H54 (cell line): Measurements from ENCODE around the gene GTF2IRD1.
A peak's percentile ranks its signal among the peaks of the same experiment; 100 is the strongest.

Source experiments
- DNase-seq: peaks from one replicate; pipeline ENCODE4 v3.0.0; 2011; ENCODE audit warnings: low spot score, mixed read lengths; ENCODE audit not compliant: insufficient read length
- FAIRE-seq: peaks from 3 replicates; lab custom pipeline; 2011; peaks lifted over from hg19 to GRCh38; lab: Jason Lieb, UNC
- POLR2A ChIP-seq: IDR thresholded peaks from 2 replicates; pipeline ENCODE4 v1.6.1; 2011; ENCODE audit warnings: low read depth, mild to moderate bottlenecking, low read length

The GTF2IRD1 gene

DNA sequence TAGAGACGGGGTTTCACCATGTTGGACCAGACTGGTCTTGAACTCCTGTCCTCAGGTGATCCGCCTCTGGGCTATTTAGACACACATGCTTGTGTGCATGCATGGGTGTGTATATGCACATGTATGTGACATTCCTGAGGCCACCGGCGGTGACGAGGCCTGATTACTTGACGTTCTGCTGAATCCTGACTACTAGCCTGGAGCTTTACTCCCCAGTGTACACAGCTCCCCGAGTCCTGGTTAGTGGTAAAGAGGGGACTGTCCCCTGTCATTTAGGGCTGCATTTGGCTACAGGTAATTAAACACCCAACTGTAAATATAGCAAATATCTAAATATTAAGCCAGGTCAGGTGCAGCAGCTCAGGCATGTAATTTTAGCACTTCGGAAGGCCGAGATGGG is 14.2 kb downstream of the GTF2IRD1 start:
- TF ChIP-seq POLR2A: no peak
- DNase-seq (no peak), FAIRE-seq (no peak)

DNA sequence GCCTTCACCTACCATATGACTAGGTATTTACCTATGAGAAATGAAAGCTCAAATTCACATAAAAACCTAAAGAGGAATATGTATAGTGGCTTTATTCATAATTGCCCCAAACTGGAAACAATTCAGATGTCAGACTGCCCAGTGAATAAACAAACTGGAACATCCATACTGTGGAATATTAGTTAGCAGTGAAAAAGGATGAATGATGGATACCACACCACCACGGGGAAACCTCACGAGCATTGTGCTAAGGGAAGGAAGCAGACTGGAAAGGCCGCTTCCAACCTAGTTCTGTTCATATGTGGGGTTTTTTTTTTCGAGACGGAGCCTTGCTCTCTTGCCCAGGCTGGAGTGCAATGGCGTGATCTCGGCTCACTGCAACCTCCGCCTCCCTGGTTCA is 16.8 kb downstream of the GTF2IRD1 start:
- FAIRE-seq: no peak

DNA sequence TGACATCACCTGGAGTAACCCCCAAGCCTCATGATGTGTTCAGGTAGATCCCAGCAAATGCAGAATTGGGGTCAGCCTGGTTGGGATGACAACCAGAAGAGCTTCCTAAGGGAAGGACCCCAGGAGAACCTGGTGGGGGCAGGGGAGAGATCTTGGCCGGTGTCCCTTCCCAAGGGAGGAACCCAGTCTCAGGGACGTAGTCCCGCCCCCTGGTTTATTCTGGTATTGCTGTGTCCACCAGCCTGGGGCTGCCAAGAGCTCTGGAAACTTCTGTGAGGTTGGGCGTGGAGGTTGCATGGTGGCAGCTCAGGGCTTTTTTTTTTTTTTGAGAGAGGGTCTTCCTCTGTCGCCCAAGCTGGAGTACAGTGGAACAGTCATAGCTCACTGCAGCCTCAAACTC is 19.4 kb downstream of the GTF2IRD1 start:
- DNase-seq (no peak), FAIRE-seq (no peak)
- no peak for TF ChIP-seq POLR2A

More for the DNA sequence above, 16.8 kb downstream of the GTF2IRD1 start:
- no peak for DNase-seq
- no peak for TF ChIP-seq POLR2A

DNA sequence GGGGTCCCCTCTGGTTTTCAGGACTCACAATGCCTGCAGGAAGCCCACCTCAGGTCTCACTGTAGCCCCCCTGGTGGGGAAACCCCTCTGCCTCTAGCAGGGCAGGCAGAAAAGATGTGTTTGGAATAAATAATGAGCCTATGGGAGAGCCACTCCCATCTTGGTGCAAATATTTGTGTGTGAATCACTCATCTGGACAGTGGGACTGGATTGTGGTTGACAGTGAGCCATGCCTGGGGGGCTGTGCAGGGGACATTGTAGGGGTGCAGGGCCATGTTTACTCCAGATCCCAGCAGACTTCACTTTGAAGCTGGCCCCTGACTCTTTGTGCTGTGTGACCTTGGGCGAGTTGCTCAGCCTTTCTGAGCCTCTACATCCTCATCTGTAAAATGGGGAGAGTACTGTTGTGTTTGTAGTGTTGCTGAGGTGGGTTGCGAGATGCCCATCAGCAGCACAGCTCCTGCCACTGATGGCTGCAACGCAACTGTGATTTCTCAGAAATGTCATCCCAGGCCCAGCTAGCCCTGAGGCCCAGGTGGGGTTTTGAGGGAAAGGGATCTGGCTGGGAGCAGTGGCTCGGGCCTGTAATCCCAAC is 20.7 kb downstream of the GTF2IRD1 start:
- DNase-seq (no peak), FAIRE-seq (no peak)
- no peak for TF ChIP-seq POLR2A

DNA sequence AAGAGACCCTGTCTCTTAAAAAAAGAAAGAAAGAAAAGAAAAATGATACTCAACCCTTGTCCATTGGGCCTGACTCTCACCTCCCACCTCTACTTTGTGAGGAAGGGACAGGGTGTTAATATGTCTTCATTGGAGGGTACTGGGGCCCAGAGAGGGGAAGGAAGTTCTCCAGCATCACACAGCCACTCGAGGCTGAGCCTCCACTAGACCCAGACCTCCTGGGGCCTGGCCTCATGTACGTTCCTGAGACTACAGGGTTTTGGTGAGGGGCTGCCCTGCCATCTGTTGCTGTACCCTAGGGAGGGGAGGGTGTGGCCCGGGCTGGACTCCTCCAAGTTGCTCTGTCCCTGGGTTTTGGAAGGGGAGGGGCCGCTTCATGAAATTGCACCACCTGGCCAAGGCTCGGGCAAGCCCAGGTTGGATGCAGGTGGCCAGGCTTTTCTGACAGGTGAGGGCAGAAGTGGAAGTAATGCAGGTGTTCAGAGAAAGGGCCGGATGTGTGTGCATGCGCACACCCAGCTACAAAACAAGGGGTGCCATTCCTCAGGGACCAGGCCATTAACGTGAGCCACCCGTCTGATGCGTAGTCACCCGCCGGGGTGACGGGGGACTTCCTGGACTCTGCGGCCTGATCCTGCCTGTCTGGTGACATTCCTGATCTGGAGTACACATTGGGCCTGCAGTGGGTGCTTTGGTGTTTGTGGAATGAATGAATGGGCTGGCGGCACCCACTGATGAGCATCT is 21.7 kb downstream of the GTF2IRD1 start:
- DNase-seq: no peak
- no peak for FAIRE-seq
- TF ChIP-seq POLR2A: no peak

DNA sequence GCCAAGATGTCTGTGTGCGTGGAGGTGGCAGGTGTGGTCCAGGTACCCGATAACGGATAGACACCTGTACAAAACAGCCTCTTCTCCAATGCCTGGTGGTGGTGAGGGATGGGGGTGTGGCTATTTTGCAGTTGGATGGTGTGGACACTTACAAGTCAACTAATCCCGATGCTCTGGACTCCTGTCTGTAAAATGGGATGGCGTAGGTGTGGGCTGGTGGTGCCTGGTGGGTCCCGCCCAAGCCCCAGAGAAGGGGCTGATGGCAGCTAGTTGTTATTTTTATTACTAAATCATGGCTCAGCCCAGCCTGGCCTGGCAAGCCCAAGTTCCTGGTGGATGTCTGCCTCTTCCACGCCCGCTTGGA is 22.3 kb downstream of the GTF2IRD1 start:
- no peak for TF ChIP-seq POLR2A
- FAIRE-seq (no peak), DNase-seq (no peak)

DNA sequence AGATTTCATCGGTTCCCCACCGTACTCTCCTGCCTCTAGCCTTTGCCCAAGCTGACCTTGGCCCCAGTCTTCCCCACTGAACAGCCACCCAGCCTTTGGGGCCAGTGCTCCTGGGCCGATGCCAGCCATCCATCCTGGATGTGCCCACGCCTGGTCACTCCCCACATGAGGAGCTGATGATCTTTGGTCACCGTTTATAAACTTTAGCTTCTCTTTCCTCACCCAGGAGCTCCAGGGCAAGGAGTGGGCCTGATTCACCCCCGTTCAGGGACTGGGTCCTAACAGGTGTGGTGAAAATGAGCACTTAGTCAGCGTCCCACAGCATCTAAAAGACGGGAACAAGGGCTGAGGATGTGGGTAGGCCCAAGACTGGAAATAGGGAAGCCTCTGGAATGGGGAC is 22.9 kb downstream of the GTF2IRD1 start:
- no peak for DNase-seq
- TF ChIP-seq POLR2A: no peak
- no peak for FAIRE-seq

DNA sequence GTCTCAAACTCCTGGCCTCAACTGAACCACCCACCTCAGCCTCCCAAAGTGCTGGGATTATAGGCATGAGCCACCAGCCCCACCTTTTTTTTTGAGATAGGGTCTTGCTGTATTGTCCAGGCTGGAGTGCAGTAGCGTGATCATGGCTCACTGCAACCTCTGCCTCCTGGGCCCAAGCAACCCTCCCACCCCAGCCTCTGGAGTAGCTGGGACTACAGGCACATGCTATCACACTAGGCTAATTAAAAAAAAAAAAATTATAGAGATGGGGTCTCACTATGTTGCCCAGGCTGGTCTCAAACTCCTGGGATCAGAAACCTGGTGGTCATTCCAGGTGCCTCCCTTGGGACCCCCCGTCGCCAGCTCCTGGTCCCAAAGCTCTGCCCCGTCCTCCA is 25.0 kb downstream of the GTF2IRD1 start:
- TF ChIP-seq POLR2A: no peak
- no peak for DNase-seq
- FAIRE-seq: no peak

DNA sequence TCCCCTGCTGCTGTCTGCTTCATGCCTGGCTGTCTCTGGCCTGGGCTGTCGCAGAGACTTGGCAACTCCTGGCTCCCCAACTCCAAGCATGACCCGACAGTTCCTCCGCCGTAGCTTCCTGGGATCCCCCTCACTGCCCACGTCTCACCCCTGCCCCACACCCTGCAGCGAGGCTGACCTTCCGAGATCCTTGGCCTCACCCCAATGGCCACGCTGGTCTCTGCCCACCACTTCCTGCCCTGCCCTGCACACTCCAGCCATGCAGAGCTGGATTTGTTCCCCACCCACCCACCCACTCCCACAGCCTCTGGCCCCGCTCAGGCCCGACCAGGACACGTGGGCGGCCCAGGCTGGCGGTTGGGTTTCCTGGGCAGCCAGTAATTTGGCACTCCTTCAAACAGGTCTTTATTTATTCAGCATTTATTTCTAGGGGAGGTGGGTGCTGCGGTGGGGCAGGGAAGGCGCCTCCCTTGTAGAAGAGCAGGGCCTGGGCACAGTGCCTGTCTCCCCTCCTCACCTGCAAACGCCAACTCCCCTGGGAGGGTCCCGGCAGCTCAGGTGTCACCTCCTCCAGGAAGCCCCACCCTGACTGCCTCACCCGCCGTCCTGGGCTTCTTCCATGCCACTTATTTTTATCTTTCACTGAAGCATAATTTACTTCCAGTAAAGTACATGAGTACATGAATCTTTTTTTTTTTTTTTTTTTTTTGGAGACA is 25.5 kb downstream of the GTF2IRD1 start:
- no peak for TF ChIP-seq POLR2A
- DNase-seq (no peak), FAIRE-seq (no peak)

DNA sequence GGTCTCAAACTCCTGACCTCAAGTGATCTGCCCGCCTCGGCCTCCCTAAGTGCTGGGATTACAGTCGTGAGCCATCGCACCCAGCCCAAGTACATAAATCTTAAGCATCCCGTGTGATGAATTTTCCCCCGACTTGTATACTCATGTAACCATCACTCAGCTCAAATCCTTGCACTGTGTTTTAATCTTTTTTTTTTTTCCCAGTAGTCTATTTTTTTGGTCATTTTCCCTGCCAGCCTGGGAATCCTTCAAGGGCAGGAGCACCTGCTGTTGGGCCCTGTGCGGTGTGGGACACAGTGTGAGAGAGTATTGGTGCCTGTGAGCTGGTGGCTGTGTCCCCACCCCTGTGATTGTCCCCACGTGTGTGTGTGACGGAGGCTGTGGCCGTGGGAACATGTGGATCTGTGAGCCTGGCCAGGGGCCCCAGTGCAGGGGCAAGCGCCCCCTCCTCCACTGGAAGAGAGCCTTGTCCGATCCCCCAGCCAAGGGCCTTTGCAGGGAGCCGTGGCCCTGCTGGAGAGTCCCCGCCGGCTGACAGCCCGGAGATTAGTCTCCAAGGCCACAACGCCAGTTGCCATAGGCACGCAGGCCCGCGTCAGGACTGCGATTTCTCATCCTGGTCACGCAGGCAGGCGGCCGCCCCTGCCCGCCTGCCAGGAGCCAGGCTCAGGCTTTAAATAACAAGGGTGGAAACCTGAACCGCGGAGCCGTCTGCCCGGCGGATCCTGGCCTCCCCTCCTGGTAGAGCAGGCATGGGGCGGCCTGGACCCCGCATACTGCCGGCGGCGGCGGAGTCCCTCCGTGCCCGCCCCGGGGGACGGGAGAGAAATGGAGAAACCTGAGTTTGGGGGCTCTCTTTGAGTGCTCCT is 26.5 kb downstream of the GTF2IRD1 start:
- FAIRE-seq: no peak
- peak; percentile 66 for DNase-seq
- peak; percentile 4; the same call in 1 of the 2 replicates for TF ChIP-seq POLR2A

DNA sequence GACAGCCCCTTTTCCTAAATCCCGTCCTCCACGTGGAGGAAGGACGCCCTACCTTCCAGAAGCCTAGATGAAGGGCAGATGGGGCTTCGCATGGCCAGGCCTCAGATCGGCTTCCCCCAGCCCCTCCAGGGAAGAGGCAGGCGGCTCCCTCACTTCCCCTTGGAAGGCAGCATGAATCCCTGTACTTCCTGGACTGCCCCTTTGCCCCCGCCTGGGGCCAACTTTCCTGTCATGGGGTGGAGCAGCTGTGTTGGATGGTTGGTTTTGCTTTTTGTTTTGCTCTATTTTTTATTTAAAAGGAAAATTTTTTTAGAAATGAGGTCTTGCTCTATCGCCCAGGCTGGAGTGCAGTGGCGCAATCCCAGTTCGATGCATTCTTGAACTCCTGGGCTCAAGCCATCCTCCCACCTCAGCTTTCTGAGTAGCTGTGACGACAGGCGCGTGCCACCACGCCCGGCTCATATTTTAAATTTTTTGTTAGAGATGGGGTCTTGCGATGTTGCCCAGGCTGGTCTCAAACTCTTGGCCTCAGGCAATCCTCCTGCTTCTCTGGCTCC is 27.2 kb downstream of the GTF2IRD1 start:
- 0 out of 2 replicates have a peak, but pooled peaks have one; percentile 11 for TF ChIP-seq POLR2A
- no peak for FAIRE-seq
- DNase-seq: no peak

DNA sequence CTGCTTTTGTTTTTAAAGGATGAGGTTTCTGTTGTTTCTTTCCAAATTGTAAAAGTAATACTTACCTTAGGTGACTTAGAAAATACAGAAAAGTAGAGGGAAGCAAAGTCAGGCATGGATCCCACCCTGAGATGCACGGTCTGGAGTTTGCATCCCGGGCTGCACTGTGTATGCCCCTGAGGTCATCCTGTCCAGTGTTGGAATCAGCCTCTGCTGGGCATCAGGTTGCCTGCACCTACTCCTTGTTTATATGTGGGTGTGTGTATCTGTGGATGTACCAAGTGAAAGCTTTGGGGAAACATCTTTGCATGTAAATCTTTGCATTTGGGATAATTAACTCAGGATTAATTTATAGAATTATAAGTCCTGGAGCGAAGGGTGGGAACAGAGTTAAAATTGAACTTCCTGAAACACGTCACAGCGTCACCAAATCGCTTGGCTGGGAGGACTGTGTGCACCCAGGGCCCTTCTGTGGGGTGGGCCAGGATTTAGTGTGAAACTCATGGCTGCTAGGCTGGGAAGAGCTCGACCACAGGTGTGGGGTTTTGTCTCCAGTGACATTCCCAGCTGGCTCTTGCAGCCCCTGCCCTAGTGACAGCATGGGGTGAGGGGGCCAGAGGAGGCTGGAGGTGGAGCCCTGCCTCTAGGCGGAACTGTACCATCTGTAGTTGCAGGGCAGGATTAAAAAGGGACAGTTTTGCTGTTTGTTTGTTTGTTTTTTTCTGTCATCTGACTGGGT is 27.9 kb downstream of the GTF2IRD1 start:
- DNase-seq: no peak
- no peak for TF ChIP-seq POLR2A
- no peak for FAIRE-seq

DNA sequence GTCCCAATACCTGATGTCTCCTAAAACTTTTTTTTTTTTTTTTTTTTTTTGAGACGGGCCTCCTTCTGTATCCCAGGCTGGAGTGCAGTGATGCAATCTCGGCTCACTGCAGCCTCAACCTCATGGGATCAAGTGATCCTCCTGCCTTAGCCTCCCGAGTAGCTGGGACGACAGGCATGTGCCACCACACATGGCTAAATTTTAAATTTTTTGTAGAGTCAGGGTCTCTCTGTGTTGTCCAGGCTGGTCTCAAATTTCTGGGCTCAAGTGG is 28.4 kb downstream of the GTF2IRD1 start:
- no peak for FAIRE-seq
- TF ChIP-seq POLR2A: no peak
- no peak for DNase-seq
